WTC11 (cell line): ENCODE results near the gene PNMT. TPM values are rescaled to one million over a fixed set of nuclear protein-coding genes. Genes with fewer than 3 reads are reported as not detected.

Experiments used
- ATAC-seq: fragments of 200-7000 bp; cut with Tn5 transposase; 2 replicates; pipeline ENCODE4 v1.10.0; 2021; ENCODE audit warnings: mild to moderate bottlenecking, moderate library complexity
- CTCF ChIA-PET: fragments of 300-600 bp; sonication (Branson Sonifier 250); formaldehyde crosslinking; loops from one replicate; lab custom pipeline; 2021; ENCODE audit warnings: antibody characterized with exemption; lab: Charles Lee
- POLR2A ChIA-PET: fragments of 350-600 bp; sonication (Branson Sonifier 250); formaldehyde crosslinking; loops from one replicate; lab custom pipeline; 2021; ENCODE audit warnings: antibody characterized with exemption; lab: Charles Lee
- DNase-seq: peaks from one replicate; pipeline ENCODE4 v3.0.0; 2021; ENCODE audit warnings: low spot score
- H3K27ac Mint-ChIP-seq: 2 replicates; pipeline ENCODE4 v1.8.0; 2021; ENCODE audit warnings: mixed read lengths
- H3K27me3 Mint-ChIP-seq: 2 replicates; pipeline ENCODE4 v1.8.0; 2021; ENCODE audit warnings: low read depth, mild to moderate bottlenecking, moderate library complexity, mixed read lengths
- H3K36me3 Mint-ChIP-seq: 2 replicates; pipeline ENCODE4 v1.8.0; 2021; ENCODE audit warnings: mixed read lengths
- H3K4me1 Mint-ChIP-seq: 2 replicates; pipeline ENCODE4 v1.8.0; 2022; ENCODE audit warnings: mixed read lengths
- H3K4me3 Mint-ChIP-seq: 2 replicates; pipeline ENCODE4 v1.8.0; 2021; ENCODE audit warnings: mild to moderate bottlenecking, moderate library complexity, mixed read lengths
- H3K9me3 Mint-ChIP-seq: 2 replicates; pipeline ENCODE4 v1.8.0; 2021; ENCODE audit warnings: mixed read lengths
- ATF6 ChIP-seq: sonication (generic); formaldehyde crosslinking; IDR thresholded peaks from 2 replicates; pipeline ENCODE4 v1.8.1; 2023; ENCODE audit warnings: mild to moderate bottlenecking, missing genetic modification reagents
- CBFB ChIP-seq: sonication (generic); formaldehyde crosslinking; IDR thresholded peaks from 2 replicates; pipeline ENCODE4 v1.8.1; 2022; ENCODE audit warnings: mild to moderate bottlenecking, low read depth, missing genetic modification reagents
- CDX4 ChIP-seq: fragments of 250-450 bp; sonication (Bioruptor Pico); IDR thresholded peaks from 2 replicates; pipeline ENCODE4 v1.9.0; 2021; ENCODE audit warnings: moderate library complexity, mild to moderate bottlenecking, inconsistent platforms, borderline replicate concordance
- E2F5 ChIP-seq: sonication (generic); formaldehyde crosslinking; IDR thresholded peaks from 2 replicates; pipeline ENCODE4 v1.8.1; 2022; ENCODE audit warnings: mild to moderate bottlenecking, moderate library complexity, missing genetic modification reagents
- ETV6 ChIP-seq: sonication (generic); formaldehyde crosslinking; IDR thresholded peaks from 2 replicates; pipeline ENCODE4 v1.8.1; 2022; ENCODE audit warnings: mild to moderate bottlenecking, missing genetic modification reagents
- FOXK1 ChIP-seq: sonication (generic); formaldehyde crosslinking; IDR thresholded peaks from 2 replicates; pipeline ENCODE4 v1.8.0; 2022; ENCODE audit warnings: mild to moderate bottlenecking, moderate library complexity, missing genetic modification reagents
- FOXP4 ChIP-seq: sonication (generic); formaldehyde crosslinking; IDR thresholded peaks from 2 replicates; pipeline ENCODE4 v1.8.0; 2022; ENCODE audit warnings: mild to moderate bottlenecking, missing genetic modification reagents
- GRHL2 ChIP-seq: fragments of 250-450 bp; sonication (Bioruptor Pico); IDR thresholded peaks from 2 replicates; pipeline ENCODE4 v1.8.0; 2022; ENCODE audit warnings: mild to moderate bottlenecking, moderate library complexity; ENCODE audit not compliant: insufficient replicate concordance, severe bottlenecking
- GTF2I ChIP-seq: fragments of 250-450 bp; sonication (Bioruptor Pico); conservative IDR thresholded peaks from 2 replicates; pipeline ENCODE4 v1.4.0; 2021; ENCODE audit warnings: mild to moderate bottlenecking
- HMGXB4 ChIP-seq: sonication (generic); formaldehyde crosslinking; IDR thresholded peaks from 2 replicates; pipeline ENCODE4 v1.8.1; 2023; ENCODE audit warnings: mild to moderate bottlenecking, moderate library complexity, missing genetic modification reagents
- NFATC4 ChIP-seq: fragments of 250-450 bp; sonication (Bioruptor Pico); IDR thresholded peaks from 2 replicates; pipeline ENCODE4 v1.9.0; 2021; ENCODE audit warnings: mild to moderate bottlenecking
- NFYB ChIP-seq: sonication (generic); formaldehyde crosslinking; conservative IDR thresholded peaks from 2 replicates; pipeline ENCODE4 v1.8.0; 2022; ENCODE audit warnings: low read depth, missing genetic modification reagents
- PRDM15 ChIP-seq: sonication (generic); formaldehyde crosslinking; IDR thresholded peaks from 2 replicates; pipeline ENCODE4 v1.8.0; 2022; ENCODE audit warnings: missing genetic modification reagents
- RORB ChIP-seq: fragments of 250-450 bp; sonication (Bioruptor Pico); IDR thresholded peaks from 2 replicates; pipeline ENCODE4 v1.9.0; 2021; ENCODE audit warnings: mild to moderate bottlenecking
- SP1 ChIP-seq: sonication (generic); formaldehyde crosslinking; conservative IDR thresholded peaks from 2 replicates; pipeline ENCODE4 v1.8.1; 2022; ENCODE audit warnings: missing genetic modification reagents
- STAT6 ChIP-seq: sonication (generic); formaldehyde crosslinking; conservative IDR thresholded peaks from 2 replicates; pipeline ENCODE4 v1.8.1; 2023; ENCODE audit warnings: mild to moderate bottlenecking, low read depth, missing genetic modification reagents, moderate library complexity
- TCF7 ChIP-seq: sonication (generic); formaldehyde crosslinking; IDR thresholded peaks from 2 replicates; pipeline ENCODE4 v1.8.0; 2022; ENCODE audit warnings: mild to moderate bottlenecking, low read depth, missing genetic modification reagents, moderate library complexity
- USF1 ChIP-seq: sonication (generic); formaldehyde crosslinking; IDR thresholded peaks from 2 replicates; pipeline ENCODE4 v1.8.0; 2022; ENCODE audit warnings: mild to moderate bottlenecking, missing genetic modification reagents
- ZBTB21 ChIP-seq: sonication (generic); formaldehyde crosslinking; IDR thresholded peaks from 2 replicates; pipeline ENCODE4 v1.8.1; 2023; ENCODE audit warnings: mild to moderate bottlenecking, missing genetic modification reagents, borderline replicate concordance
- ZNF121 ChIP-seq: sonication (generic); formaldehyde crosslinking; IDR thresholded peaks from 2 replicates; pipeline ENCODE4 v1.8.0; 2023; ENCODE audit warnings: missing genetic modification reagents
- ZNF416 ChIP-seq: fragments of 250-450 bp; sonication (Bioruptor Pico); IDR thresholded peaks from 2 replicates; pipeline ENCODE4 v1.9.0; 2021; ENCODE audit warnings: mild to moderate bottlenecking, inconsistent platforms
- ZNF671 ChIP-seq: fragments of 250-450 bp; sonication (Bioruptor Pico); IDR thresholded peaks from 2 replicates; pipeline ENCODE4 v1.8.0; 2021; ENCODE audit warnings: mild to moderate bottlenecking
- total RNA-seq: library from RNA; stranded (reverse); gene quantifications from 3 replicates; pipeline ENCODE4 v1.2.3, GENCODE V29; 2021

Gene PNMT
- total RNA-seq, 1 experiment from 2014 or later = 3.1 TPM

- Mint-ChIP-seq H3K9me3 (no peaks in the 10 kb centered on the region), H3K36me3 (no peaks in the 10 kb centered on the region), H3K27me3 (no peaks in the 10 kb centered on the region), H3K4me1 (peaks cover 70% of the 10 kb centered on the region), H3K27ac (peak within 1 kb of the TSS; percentile 64), H3K4me3 (peak within 1 kb of the TSS; percentile 76)
- peak; percentile 72 for ATAC-seq
- ChIA-PET POLR2A (no interaction called here), CTCF (interaction anchor here (0.6 to 23.6 kb wide), 12 partner anchors 9 to 92 kb away, joined by 3 to 851 read pairs (median 3); partner anchors contain the start of genes PNMT and PPP1R1B)
- DNase-seq = peak; percentile 94
- TF ChIP-seq PRDM15 (CRISPR knock-in tag) = peak; percentile 64
- no peak for TF ChIP-seq CDX4 (CRISPR knock-in tag)
- TF ChIP-seq FOXK1 = peak; percentile 69
- no peak for TF ChIP-seq NFATC4 (CRISPR knock-in tag)
- no peak for TF ChIP-seq TCF7 (CRISPR knock-in tag)
- no peak; the same call in 1 of the 2 replicates for TF ChIP-seq E2F5 (CRISPR knock-in tag)
- TF ChIP-seq NFYB (CRISPR knock-in tag) = peak; percentile 22; the same call in 1 of the 2 replicates
- no peak for TF ChIP-seq RORB
- TF ChIP-seq ZNF121 (CRISPR knock-in tag) = no peak
- no peak for TF ChIP-seq ZBTB21 (CRISPR knock-in tag)
- TF ChIP-seq HMGXB4 (CRISPR knock-in tag) = peak; percentile 68; the same call in 1 of the 2 replicates
- no peak for TF ChIP-seq ATF6 (CRISPR knock-in tag)
- TF ChIP-seq FOXP4 (CRISPR knock-in tag) = peak; percentile 77; the same call in 1 of the 2 replicates
- TF ChIP-seq ZNF416 (CRISPR knock-in tag) = 0 out of 2 replicates have a peak, but pooled peaks have one; percentile 15
- TF ChIP-seq SP1 (CRISPR knock-in tag) = peak; percentile 66; the same call in 1 of the 2 replicates
- TF ChIP-seq GRHL2 = no peak
- TF ChIP-seq ZNF671 (CRISPR knock-in tag) = no peak
- TF ChIP-seq CBFB (CRISPR knock-in tag) = 0 out of 2 replicates have a peak, but pooled peaks have one; percentile 93
- no peak for TF ChIP-seq STAT6 (CRISPR knock-in tag)
- TF ChIP-seq USF1 (CRISPR knock-in tag) = no peak
- peak; percentile 86 for TF ChIP-seq ETV6 (CRISPR knock-in tag)
- no peak for TF ChIP-seq GTF2I (CRISPR knock-in tag)
Observed at GRCh38 chr17:39636927-39637736, 31.1 kb upstream of the PNMT start, which contains the start of gene STARD3. TSS of gene STARD3 (plus strand) at chr17:39637144. CDS start at chr17:39653532, 16,388 bp downstream.
